Subcutaneous adipose tissue (tissue), 4 donors: Measurements from ENCODE around the gene FNDC11. TPM values are rescaled to one million over a fixed set of nuclear protein-coding genes. Genes with fewer than 3 reads are reported as not detected.

ENCODE experiments used
- CTCF ChIP-seq: fragments of 450-650 bp; IDR thresholded peaks from one replicate; pipeline ENCODE4 v1.5.1; 2016; ENCODE audit warnings: low read depth, mild to moderate bottlenecking, control low read depth, antibody characterized with exemption, moderate library complexity
- total RNA-seq, 4 donors: library from RNA; depleted of rRNA; stranded (reverse); fragments of >200 nt; gene quantifications; one replicate each; pipeline ENCODE4 v1.1.0, GENCODE V29; 2016

Gene FNDC11
- total RNA-seq, 4 donors from 2014 or later, result 0.75 TPM; not detected in 3

- no peak for TF ChIP-seq CTCF
Observed at GRCh38 chr20:63546956-63547724, 6.8 kb upstream of the FNDC11 start.

- TF ChIP-seq CTCF, result no peak
Observed at GRCh38 chr20:63547725-63548480, 6.1 kb upstream of the FNDC11 start, which contains the start of gene SRMS. Gene SRMS (minus strand): TSS chr20:63547749. CDS start chr20:63547463, 286 bp downstream.

- no peak for TF ChIP-seq CTCF
Observed at GRCh38 chr20:63548542-63548941, 5.4 kb upstream of the FNDC11 start.

GRCh38 chr20:63549019-63549418 lies 4.9 kb upstream of the FNDC11 start:
- no peak for TF ChIP-seq CTCF

- TF ChIP-seq CTCF, result no peak
Observed at GRCh38 chr20:63549679-63550282, 4.2 kb upstream of the FNDC11 start.

GRCh38 chr20:63551068-63551467 lies 2.9 kb upstream of the FNDC11 start:
- no peak for TF ChIP-seq CTCF
